ENCODE data around the gene RBM10. TPM values are rescaled to one million over a fixed set of nuclear protein-coding genes. Genes with fewer than 3 reads are reported as not detected.

RBM10 gene
- total RNA-seq, 1 experiment from 2014 or later: 55.8 TPM

- Histone ChIP-seq H2AK5ac (ENCODE audit: insufficient read length, low read length) (no peak overlapping the region), H3K79me2 (ENCODE audit: insufficient read depth, low read length) (no peaks in the 10 kb centered on the region), H3K4ac (ENCODE audit: low read depth, low read length) (no peak overlapping the region), H3K4me2 (ENCODE audit: insufficient read depth, insufficient read length, low read length) (no peak overlapping the region), H4K5ac (ENCODE audit: insufficient read length, low read depth, low read length) (no peak overlapping the region), H3K23me2 (ENCODE audit: insufficient read length, low read depth, low read length, poor library complexity, severe bottlenecking) (peaks cover under 1% of the 10 kb centered on the region), H2BK5ac (ENCODE audit: insufficient read length, low read length) (no peak overlapping the region), H3K14ac (ENCODE audit: insufficient read depth, low read length) (no peak overlapping the region), H3K9me3 (ENCODE audit: control insufficient read depth, low read depth, low read length) (no peaks in the 10 kb centered on the region), H4K8ac (replicated peaks; ENCODE audit: insufficient read length, low read depth, low read length) (no peak overlapping the region), H3K27ac (ENCODE audit: insufficient read length, low read depth, low read length) (no peak overlapping the region), H3K56ac (ENCODE audit: insufficient read length, low read depth, low read length) (no peak overlapping the region), H2BK120ac (ENCODE audit: low read depth, low read length, poor library complexity, severe bottlenecking) (no peak overlapping the region), H3K23ac (ENCODE audit: insufficient read length, low read depth, low read length) (no peak overlapping the region), H3K18ac (ENCODE audit: insufficient read length, low read depth, low read length) (no peak overlapping the region), H3K79me1 (ENCODE audit: insufficient read depth, low read depth, low read length, poor library complexity, severe bottlenecking) (no peaks in the 10 kb centered on the region), H3K27me3 (ENCODE audit: insufficient read depth, low read length) (no peaks in the 10 kb centered on the region), H2BK20ac (ENCODE audit: low read depth, low read length, poor library complexity, severe bottlenecking) (no peak overlapping the region), H2AFZ (ENCODE audit: low read length) (no peak overlapping the region), H2BK15ac (ENCODE audit: low read depth, low read length) (no peak overlapping the region), H3K4me1 (ENCODE audit: insufficient read depth, low read length) (0 out of 2 replicates have a peak, but pooled peaks cover 2% of the 10 kb centered on the region), H2BK12ac (ENCODE audit: insufficient read length, low read depth, low read length) (no peak overlapping the region), H3K9ac (ENCODE audit: extremely low read depth, insufficient read length, low read length) (no peak overlapping the region), H4K91ac (ENCODE audit: insufficient read length, low read depth, low read length) (no peak overlapping the region), H3T11ph (ENCODE audit: low read length) (no peak overlapping the region), H4K20me1 (ENCODE audit: control insufficient read depth, insufficient read depth, insufficient read length) (peaks cover 2% of the 10 kb centered on the region)
- H3K4me3 Mint-ChIP-seq: no peak overlapping the region
- H3K27me3 Mint-ChIP-seq (ENCODE audit: low read depth): no peaks in the 10 kb centered on the region
- peaks cover 60 to 75% (median 72%) of the 10 kb centered on the region in 3 experiments for H3K36me3 Mint-ChIP-seq (ENCODE audit: insufficient read depth in 1 of 3, low read depth in 3 of 3)
- H3K9me3 Mint-ChIP-seq: no peaks in the 10 kb centered on the region; a peak in 1 of 5 replicates
- peaks cover 0 to 6% of the 10 kb centered on the region in 2 experiments; a peak in 2 of 4 replicates for H3K4me1 Mint-ChIP-seq
- no CpG with 5 or more reads among the region's 9 CpGs for WGBS (ENCODE audit: extremely low coverage, insufficient read length, low lambda C conversion rate)
- DNase-seq: no peak
- 0 out of 7 replicates have a peak overlapping the region, but pooled peaks of 1 of the 3 experiments have one; percentile 52 for H3K27ac Mint-ChIP-seq
- no peak for TF ChIP-seq CTCF (conservative IDR thresholded peaks at IDR 0.05)
Measured at GRCh38 chrX:47227334-47227583, 82.2 kb downstream of the RBM10 start.
